ENCODE results near the gene EGLN3. TPM values are rescaled to one million over a fixed set of nuclear protein-coding genes. Genes with fewer than 3 reads are reported as not detected.

Gene EGLN3
- total RNA-seq, 4 donors from 2014 or later: 17.7 to 39.8 (median 33.5) TPM

DNA sequence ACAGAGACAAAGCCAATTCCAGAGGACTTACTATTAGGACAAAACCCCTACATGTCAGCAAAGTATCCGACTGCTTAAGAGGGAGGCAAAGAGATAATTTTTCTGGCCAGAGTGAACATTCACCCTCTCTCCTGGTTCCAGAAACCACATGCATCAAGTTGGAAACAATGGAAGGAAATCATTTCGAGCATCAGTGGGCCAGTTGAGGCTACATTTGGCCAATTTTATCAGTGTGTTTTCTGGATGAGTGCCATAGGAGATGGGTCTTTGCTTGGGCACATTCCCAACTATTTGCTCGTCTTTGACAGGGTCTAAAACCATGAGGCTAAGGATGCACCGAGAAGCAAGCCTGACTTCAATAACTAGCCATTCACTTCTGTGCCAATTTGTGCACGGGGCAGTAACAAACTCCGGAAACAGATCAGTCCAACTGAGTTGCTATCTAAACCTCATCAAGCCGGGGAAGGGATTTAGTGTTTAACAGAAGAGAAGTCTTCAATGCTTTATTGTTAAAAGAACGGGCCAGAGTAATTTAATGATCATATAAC is 17.4 kb downstream of the EGLN3 start:
- Histone ChIP-seq H3K27me3 (no peaks in the 10 kb centered on the region), H3K4me3 (no peak overlapping the region), H3K4me1 (peaks cover 8 to 53% (median 20%) of the 10 kb centered on the region in 3 donors), H3K9me3 (no peaks in the 10 kb centered on the region), H3K27ac (peak overlapping the region in 3 of 4 donors; percentile 2 to 45 (median 44)), H3K36me3 (peaks cover 0 to 14% of the 10 kb centered on the region in 2 donors)
- TF ChIP-seq POLR2AphosphoS5 (IDR thresholded peaks at IDR 0.05): no peak
- TF ChIP-seq EP300 (IDR thresholded peaks at IDR 0.05): no peak
- TF ChIP-seq, protein P1, sequence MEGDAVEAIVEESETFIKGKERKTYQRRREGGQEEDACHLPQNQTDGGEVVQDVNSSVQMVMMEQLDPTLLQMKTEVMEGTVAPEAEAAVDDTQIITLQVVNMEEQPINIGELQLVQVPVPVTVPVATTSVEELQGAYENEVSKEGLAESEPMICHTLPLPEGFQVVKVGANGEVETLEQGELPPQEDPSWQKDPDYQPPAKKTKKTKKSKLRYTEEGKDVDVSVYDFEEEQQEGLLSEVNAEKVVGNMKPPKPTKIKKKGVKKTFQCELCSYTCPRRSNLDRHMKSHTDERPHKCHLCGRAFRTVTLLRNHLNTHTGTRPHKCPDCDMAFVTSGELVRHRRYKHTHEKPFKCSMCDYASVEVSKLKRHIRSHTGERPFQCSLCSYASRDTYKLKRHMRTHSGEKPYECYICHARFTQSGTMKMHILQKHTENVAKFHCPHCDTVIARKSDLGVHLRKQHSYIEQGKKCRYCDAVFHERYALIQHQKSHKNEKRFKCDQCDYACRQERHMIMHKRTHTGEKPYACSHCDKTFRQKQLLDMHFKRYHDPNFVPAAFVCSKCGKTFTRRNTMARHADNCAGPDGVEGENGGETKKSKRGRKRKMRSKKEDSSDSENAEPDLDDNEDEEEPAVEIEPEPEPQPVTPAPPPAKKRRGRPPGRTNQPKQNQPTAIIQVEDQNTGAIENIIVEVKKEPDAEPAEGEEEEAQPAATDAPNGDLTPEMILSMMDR (IDR thresholded peaks at IDR 0.05): no peak
- no peak for TF ChIP-seq POLR2A (IDR thresholded peaks at IDR 0.05)
- no peak for ATAC-seq
- WGBS, 2 donors (ENCODE audit: low coverage in 1 of 2): 33% methylated on average over 7 to 8 of the region's 8 CpGs

DNA sequence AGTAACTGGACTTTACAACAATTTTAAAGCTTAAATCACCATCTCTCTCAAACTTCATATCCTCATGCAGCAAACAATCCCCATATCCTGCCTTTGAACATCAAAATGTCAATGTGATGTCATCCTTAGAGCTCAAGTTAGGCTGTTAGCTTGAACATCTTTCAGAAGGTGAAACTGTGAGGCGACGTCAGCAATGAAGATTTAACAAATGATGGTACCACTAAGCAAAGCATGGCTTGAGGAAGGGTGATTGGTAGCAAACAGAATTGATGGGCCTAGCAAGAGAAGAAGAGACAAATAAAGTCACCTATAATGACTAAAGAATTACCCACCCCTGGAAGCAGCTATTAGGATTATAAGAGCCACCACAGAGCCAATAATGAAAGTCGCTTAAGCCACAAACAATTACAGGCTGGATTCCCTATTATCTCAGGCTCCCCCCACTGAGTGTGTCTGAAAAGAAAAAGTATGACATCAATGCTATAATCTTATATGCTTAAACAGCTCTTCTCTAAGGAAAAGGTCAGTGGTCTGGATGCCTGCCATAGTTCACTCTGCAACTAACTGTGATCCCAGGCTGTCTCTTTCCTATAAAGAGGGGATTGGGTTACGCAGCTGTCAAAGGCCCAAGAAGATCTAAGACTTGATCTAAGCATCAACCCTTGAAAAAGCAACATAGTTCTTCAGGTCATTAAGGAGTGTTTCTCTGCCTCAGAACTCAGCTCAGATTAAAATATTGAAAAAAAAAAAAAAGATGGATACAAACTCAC is 18.1 kb downstream of the EGLN3 start:
- peak overlapping the region in 2 of 4 donors; percentile 2 to 44 for H3K27ac ChIP-seq
- no peak for ATAC-seq

DNA sequence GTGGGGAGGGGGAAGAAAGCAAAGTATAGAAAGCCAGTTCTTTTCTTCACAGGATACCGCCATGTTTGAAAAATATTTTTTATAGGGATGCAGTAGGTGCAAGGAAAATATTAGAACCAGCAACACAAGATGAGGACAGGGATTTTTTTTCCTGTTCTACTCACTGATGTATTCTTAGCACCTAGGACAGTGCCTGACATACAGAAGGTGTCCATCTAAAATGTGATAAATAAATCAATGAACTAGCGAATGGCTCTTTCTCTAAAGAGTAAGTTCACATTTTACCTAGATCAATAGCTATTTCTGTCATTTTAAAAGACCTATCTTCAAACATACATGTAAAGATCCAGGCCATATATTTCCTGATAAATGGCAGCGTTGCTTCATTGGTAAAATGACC is 18.8 kb downstream of the EGLN3 start:
- Histone ChIP-seq H3K4me1 (peaks cover 0 to 39% (median 15%) of the 10 kb centered on the region in 3 donors), H3K27me3 (no peaks in the 10 kb centered on the region), H3K27ac (no peak overlapping the region), H3K36me3 (peaks cover 0 to 28% of the 10 kb centered on the region in 2 donors), H3K9me3 (no peaks in the 10 kb centered on the region), H3K4me3 (no peak overlapping the region)
- no peak for ATAC-seq
- TF ChIP-seq EP300 (IDR thresholded peaks at IDR 0.05): no peak
- no peak for TF ChIP-seq POLR2AphosphoS5 (IDR thresholded peaks at IDR 0.05)
- TF ChIP-seq, protein P1 (IDR thresholded peaks at IDR 0.05): no peak
- no peak for TF ChIP-seq POLR2A (IDR thresholded peaks at IDR 0.05)
- 92 to 96% methylated on average over 3 of the region's 3 CpGs for WGBS, 2 donors (ENCODE audit: low coverage in 1 of 2)

More for the DNA sequence above, 18.1 kb downstream of the EGLN3 start:
- no peak for TF ChIP-seq POLR2A (IDR thresholded peaks at IDR 0.05)
- TF ChIP-seq, protein P1 (IDR thresholded peaks at IDR 0.05): no peak
- no peak for TF ChIP-seq POLR2AphosphoS5 (IDR thresholded peaks at IDR 0.05)
- TF ChIP-seq EP300 (IDR thresholded peaks at IDR 0.05): no peak
- Histone ChIP-seq H3K9me3 (no peaks in the 10 kb centered on the region), H3K27me3 (no peaks in the 10 kb centered on the region), H3K36me3 (peaks cover 0 to 21% of the 10 kb centered on the region in 2 donors), H3K4me1 (peaks cover under 1 to 46% (median 20%) of the 10 kb centered on the region in 3 donors), H3K4me3 (no peak overlapping the region)
- 63 to 74% methylated on average over 3 to 4 of the region's 4 CpGs for WGBS, 2 donors (ENCODE audit: low coverage in 1 of 2)

DNA sequence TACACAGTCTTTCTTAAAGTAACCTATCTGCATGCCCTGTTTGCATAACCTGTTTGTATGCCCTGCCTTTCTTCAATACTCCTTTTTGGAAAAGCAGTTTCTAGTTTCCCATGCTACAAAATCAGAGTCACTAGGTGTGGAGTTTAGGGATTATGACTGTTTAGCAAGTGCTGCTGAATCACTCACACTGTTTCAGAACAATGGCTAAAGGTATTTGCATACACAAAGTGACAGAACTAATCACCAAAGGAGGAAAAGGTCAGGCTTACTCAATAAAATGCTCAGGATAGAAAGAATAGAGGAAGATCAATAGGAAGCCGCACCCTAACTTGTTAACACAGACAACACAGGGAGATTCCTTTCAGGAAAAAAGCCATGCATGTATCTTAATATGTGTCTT is 19.4 kb downstream of the EGLN3 start:
- H3K4me1 ChIP-seq: peaks cover 0 to 33% (median 12%) of the 10 kb centered on the region in 3 donors
- 95 to 100% methylated on average over 1 of the region's 1 CpG for WGBS, 2 donors (ENCODE audit: low coverage in 1 of 2)
- no peak overlapping the region for H3K4me3 ChIP-seq
- ATAC-seq: no peak
- H3K36me3 ChIP-seq: peaks cover 0 to 29% of the 10 kb centered on the region in 2 donors
- H3K27me3 ChIP-seq: no peaks in the 10 kb centered on the region
- TF ChIP-seq, protein P1 (IDR thresholded peaks at IDR 0.05): no peak
- no peak for TF ChIP-seq EP300 (IDR thresholded peaks at IDR 0.05)
- no peak for TF ChIP-seq POLR2A (IDR thresholded peaks at IDR 0.05)
- TF ChIP-seq POLR2AphosphoS5 (IDR thresholded peaks at IDR 0.05): no peak
- H3K9me3 ChIP-seq: no peaks in the 10 kb centered on the region
- H3K27ac ChIP-seq: no peak overlapping the region

Data from gastroesophageal sphincter (tissue), 4 donors.